Measurements from ENCODE around the gene PMPCB. TPM values are rescaled to one million over a fixed set of nuclear protein-coding genes. Genes with fewer than 3 reads are reported as not detected.
"Not testable (repeated sequence)": the region's sequence is repeated elsewhere in the genome, so short reads cannot be mapped to it uniquely, and the experiment has no call there.

The PMPCB gene
- total RNA-seq = 62.8 and 63.4 TPM in 2 replicates
- 89.6 and 94.4 TPM in 2 replicates for polyA plus RNA-seq
- polyA plus RNA-seq (2012) = 60.3 and 62.1 TPM in 2 replicates
- polyA minus RNA-seq (ENCODE audit: low replicate concordance) = 8.7 and 15.2 TPM in 2 replicates

GRCh38 chr7:103296901-103297836 lies at the start of gene PMPCB:
TSS of gene PMPCB (plus strand) at chr7:103297435. CDS start at chr7:103297460, 25 bp downstream.
- H3K79me2 ChIP-seq (ENCODE audit: control insufficient read depth, insufficient read depth, low read length) = peaks cover 19% of the 10 kb centered on the region
- H3K27me3 ChIP-seq (ENCODE audit: control insufficient read depth, insufficient read depth, low read length) = peaks cover 3% of the 10 kb centered on the region
- no peaks in the 10 kb centered on the region for H4K20me1 ChIP-seq (ENCODE audit: control insufficient read depth, extremely low read depth, insufficient read depth, low read length)
- peak; percentile 88 to 99 for TF ChIP-seq CTCF (conservative IDR thresholded peaks at IDR 0.05 in 1 of 2, IDR thresholded peaks at IDR 0.05 in 1 of 2; ENCODE audit: low read depth in 1 of 2, low read length in 2 of 2)
- no peak for TF ChIP-seq EZH2 (IDR thresholded peaks at IDR 0.05; ENCODE audit: low read length, missing control alignments)
- DNase-seq (ENCODE audit: low read depth in 2 of 2) = peak; percentile 85 to 92
- H3K4me2 ChIP-seq (ENCODE audit: extremely low read depth, insufficient read depth, low read length) = peak within 1 kb of the TSS; percentile 91
- H3K27ac ChIP-seq (ENCODE audit: insufficient read depth, low read length) = peak within 1 kb of the TSS; percentile 95
- H2AFZ ChIP-seq (ENCODE audit: low read length) = peak within 1 kb of the TSS; percentile 99
- H3K4me1 ChIP-seq (ENCODE audit: control insufficient read depth, extremely low read depth, insufficient read depth, low read length) = peaks cover 8% of the 10 kb centered on the region
- H3K4me3 ChIP-seq (replicated peaks in 1 of 4; ENCODE audit: control extremely low read depth in 1 of 4, insufficient read depth in 1 of 4, low read depth in 3 of 4, low read length in 4 of 4) = peak within 1 kb of the TSS; percentile 66 to 96 (median 88)
- no peaks in the 10 kb centered on the region for H3K9me3 ChIP-seq (ENCODE audit: control insufficient read depth, insufficient read depth, low read depth, low read length)
- H3K9ac ChIP-seq (ENCODE audit: insufficient read depth, low read length) = peak within 1 kb of the TSS; percentile 96
- peaks cover 4% of the 10 kb centered on the region for H3K36me3 ChIP-seq (ENCODE audit: control insufficient read depth, insufficient read depth, low read length)

- not testable (repeated sequence) for H3K27ac ChIP-seq (ENCODE audit: insufficient read depth, low read length); H3K4me3 ChIP-seq (replicated peaks in 1 of 4; ENCODE audit: control extremely low read depth in 1 of 4, insufficient read depth in 1 of 4, low read depth in 3 of 4, low read length in 4 of 4); H3K79me2 ChIP-seq (ENCODE audit: control insufficient read depth, insufficient read depth, low read length); H3K9ac ChIP-seq (ENCODE audit: insufficient read depth, low read length); H2AFZ ChIP-seq (ENCODE audit: low read length); H4K20me1 ChIP-seq (ENCODE audit: control insufficient read depth, extremely low read depth, insufficient read depth, low read length); H3K9me3 ChIP-seq (ENCODE audit: control insufficient read depth, insufficient read depth, low read depth, low read length); H3K27me3 ChIP-seq (ENCODE audit: control insufficient read depth, insufficient read depth, low read length); H3K4me1 ChIP-seq (ENCODE audit: control insufficient read depth, extremely low read depth, insufficient read depth, low read length); H3K4me2 ChIP-seq (ENCODE audit: extremely low read depth, insufficient read depth, low read length); H3K36me3 ChIP-seq (ENCODE audit: control insufficient read depth, insufficient read depth, low read length); DNase-seq (ENCODE audit: low read depth in 2 of 2)
These were observed 43.3 kb upstream of the PMPCB start for GRCh38 chr7:103253699-103254506.

- not testable (repeated sequence) for H3K9ac ChIP-seq (ENCODE audit: insufficient read depth, low read length); H4K20me1 ChIP-seq (ENCODE audit: control insufficient read depth, extremely low read depth, insufficient read depth, low read length); H2AFZ ChIP-seq (ENCODE audit: low read length); H3K27me3 ChIP-seq (ENCODE audit: control insufficient read depth, insufficient read depth, low read length); DNase-seq (ENCODE audit: low read depth in 2 of 2); H3K79me2 ChIP-seq (ENCODE audit: control insufficient read depth, insufficient read depth, low read length); H3K4me3 ChIP-seq (replicated peaks in 1 of 4; ENCODE audit: control extremely low read depth in 1 of 4, insufficient read depth in 1 of 4, low read depth in 3 of 4, low read length in 4 of 4); H3K36me3 ChIP-seq (ENCODE audit: control insufficient read depth, insufficient read depth, low read length); H3K4me2 ChIP-seq (ENCODE audit: extremely low read depth, insufficient read depth, low read length); H3K27ac ChIP-seq (ENCODE audit: insufficient read depth, low read length); H3K4me1 ChIP-seq (ENCODE audit: control insufficient read depth, extremely low read depth, insufficient read depth, low read length); H3K9me3 ChIP-seq (ENCODE audit: control insufficient read depth, insufficient read depth, low read depth, low read length)
These were observed 33.2 kb upstream of the PMPCB start for GRCh38 chr7:103264054-103264453.

GRCh38 chr7:103266229-103266628 lies 31.0 kb upstream of the PMPCB start:
- H3K27me3 ChIP-seq (ENCODE audit: control insufficient read depth, insufficient read depth, low read length); H3K4me1 ChIP-seq (ENCODE audit: control insufficient read depth, extremely low read depth, insufficient read depth, low read length); DNase-seq (ENCODE audit: low read depth in 2 of 2); H3K4me2 ChIP-seq (ENCODE audit: extremely low read depth, insufficient read depth, low read length); H3K9ac ChIP-seq (ENCODE audit: insufficient read depth, low read length); H3K9me3 ChIP-seq (ENCODE audit: control insufficient read depth, insufficient read depth, low read depth, low read length); H3K27ac ChIP-seq (ENCODE audit: insufficient read depth, low read length); H3K79me2 ChIP-seq (ENCODE audit: control insufficient read depth, insufficient read depth, low read length); H4K20me1 ChIP-seq (ENCODE audit: control insufficient read depth, extremely low read depth, insufficient read depth, low read length); H3K4me3 ChIP-seq (replicated peaks in 1 of 4; ENCODE audit: control extremely low read depth in 1 of 4, insufficient read depth in 1 of 4, low read depth in 3 of 4, low read length in 4 of 4); H3K36me3 ChIP-seq (ENCODE audit: control insufficient read depth, insufficient read depth, low read length); H2AFZ ChIP-seq (ENCODE audit: low read length): not testable (repeated sequence)

GRCh38 chr7:103273374-103273773 lies 23.9 kb upstream of the PMPCB start:
- not testable (repeated sequence) for H4K20me1 ChIP-seq (ENCODE audit: control insufficient read depth, extremely low read depth, insufficient read depth, low read length); H2AFZ ChIP-seq (ENCODE audit: low read length); H3K9ac ChIP-seq (ENCODE audit: insufficient read depth, low read length); H3K4me3 ChIP-seq (replicated peaks in 1 of 4; ENCODE audit: control extremely low read depth in 1 of 4, insufficient read depth in 1 of 4, low read depth in 3 of 4, low read length in 4 of 4); H3K9me3 ChIP-seq (ENCODE audit: control insufficient read depth, insufficient read depth, low read depth, low read length); DNase-seq (ENCODE audit: low read depth in 2 of 2); H3K79me2 ChIP-seq (ENCODE audit: control insufficient read depth, insufficient read depth, low read length); H3K27ac ChIP-seq (ENCODE audit: insufficient read depth, low read length); H3K27me3 ChIP-seq (ENCODE audit: control insufficient read depth, insufficient read depth, low read length); H3K4me2 ChIP-seq (ENCODE audit: extremely low read depth, insufficient read depth, low read length); H3K4me1 ChIP-seq (ENCODE audit: control insufficient read depth, extremely low read depth, insufficient read depth, low read length); H3K36me3 ChIP-seq (ENCODE audit: control insufficient read depth, insufficient read depth, low read length)
